Measurements from ENCODE around the gene CCKAR. TPM values are rescaled to one million over a fixed set of nuclear protein-coding genes. Genes with fewer than 3 reads are reported as not detected.

Gene CCKAR
- total RNA-seq (not detected), polyA plus RNA-seq (not detected)

GRCh38 chr4:26490111-26490959, at the start of gene CCKAR:
TSS of gene CCKAR (minus strand) at chr4:26490484. CDS start at chr4:26490267, 217 bp downstream.
- Mint-ChIP-seq H3K36me3 (no peaks in the 10 kb centered on the region), H3K9me3 (peaks cover 0 to 3% (median 0%) of the 10 kb centered on the region in 8 donors), H3K4me3 (no peak within 1 kb of the TSS), H3K4me1 (no peaks in the 10 kb centered on the region), H3K27me3 (peaks cover 5 to 16% of the 10 kb centered on the region in 2 donors), H3K27ac (no peak within 1 kb of the TSS)
- ChIA-PET CTCF (ENCODE audit: partially characterized antibody) (no interaction called here), POLR2A (ENCODE audit: partially characterized antibody) (no interaction called here)
- no peaks in the 10 kb centered on the region for H3K27me3 ChIP-seq (ENCODE audit: insufficient read depth, low read length)
- DNase-seq: no peak
- H3K4me1 ChIP-seq (ENCODE audit: insufficient read depth, low read length): no peaks in the 10 kb centered on the region
- no peak within 1 kb of the TSS for H3K4me3 ChIP-seq (ENCODE audit: low read length in 2 of 2)
- H3K27ac ChIP-seq (ENCODE audit: low read depth, low read length): no peak within 1 kb of the TSS
- no peaks in the 10 kb centered on the region for H3K36me3 ChIP-seq (ENCODE audit: insufficient read depth, low read length)
- no peaks in the 10 kb centered on the region for H3K9me3 ChIP-seq (ENCODE audit: control insufficient read depth in 1 of 2, low read length in 2 of 2)
- intact Hi-C loops (cut with micrococcal nuclease): no loop called here

- no peak overlapping the region for H3K4me3 Mint-ChIP-seq
- Histone ChIP-seq H3K9me3 (ENCODE audit: control insufficient read depth in 1 of 2, low read length in 2 of 2) (no peaks in the 10 kb centered on the region), H3K4me1 (ENCODE audit: insufficient read depth, low read length) (no peaks in the 10 kb centered on the region), H3K36me3 (ENCODE audit: insufficient read depth, low read length) (no peaks in the 10 kb centered on the region), H3K27ac (ENCODE audit: low read depth, low read length) (no peak overlapping the region), H3K4me3 (ENCODE audit: low read length in 2 of 2) (no peak overlapping the region), H3K27me3 (ENCODE audit: insufficient read depth, low read length) (no peaks in the 10 kb centered on the region)
- no peaks in the 10 kb centered on the region for H3K36me3 Mint-ChIP-seq
- intact Hi-C loops (cut with micrococcal nuclease): no loop called here
- no peak for DNase-seq
- no peak overlapping the region for H3K27ac Mint-ChIP-seq
- POLR2A ChIA-PET (ENCODE audit: partially characterized antibody): no interaction called here
- H3K9me3 Mint-ChIP-seq: peaks cover 0 to 3% (median 0%) of the 10 kb centered on the region in 8 donors
- H3K27me3 Mint-ChIP-seq: peaks cover 0 to 1% of the 10 kb centered on the region in 2 donors
- CTCF ChIA-PET (ENCODE audit: partially characterized antibody): no interaction called here
- H3K4me1 Mint-ChIP-seq: no peaks in the 10 kb centered on the region
Observed at GRCh38 chr4:26533685-26534084, 43.4 kb upstream of the CCKAR start.

DNA sequence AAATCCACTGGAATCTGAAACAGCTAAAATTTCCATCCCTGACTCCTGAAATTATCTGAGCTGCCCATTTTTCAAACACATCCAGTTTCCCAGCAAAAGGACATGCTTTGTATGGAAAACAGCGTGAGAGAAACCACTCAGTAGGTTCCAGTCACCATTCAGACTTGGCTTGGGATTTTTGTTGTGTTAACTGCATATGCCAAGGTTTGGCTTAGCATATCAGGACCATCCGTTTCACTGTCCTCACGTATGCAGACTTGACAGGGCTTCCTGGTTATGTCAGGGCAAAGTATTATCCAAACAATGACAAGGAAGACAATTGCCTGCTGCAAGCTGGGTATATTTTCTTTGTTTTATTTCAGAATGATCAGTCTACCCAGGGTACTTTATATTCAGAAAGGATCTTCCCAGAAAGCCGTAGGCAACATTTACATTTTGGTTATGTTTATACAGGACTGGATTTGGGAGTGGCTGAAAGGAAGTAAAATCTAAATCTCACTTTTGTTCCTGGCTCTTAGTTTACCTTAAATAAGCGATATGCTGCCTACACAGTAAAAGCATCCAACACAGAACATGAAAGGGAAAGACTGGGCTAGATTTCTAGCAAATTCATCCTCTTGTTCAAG, 41.3 kb upstream of the CCKAR start:
- Mint-ChIP-seq H3K4me1 (no peaks in the 10 kb centered on the region), H3K36me3 (no peaks in the 10 kb centered on the region), H3K27me3 (peaks cover 0 to 1% of the 10 kb centered on the region in 2 donors), H3K4me3 (no peak overlapping the region), H3K9me3 (peaks cover 0 to 3% (median 0%) of the 10 kb centered on the region in 8 donors), H3K27ac (no peak overlapping the region)
- intact Hi-C loops (cut with micrococcal nuclease): no loop called here
- Histone ChIP-seq H3K27me3 (ENCODE audit: insufficient read depth, low read length) (no peaks in the 10 kb centered on the region), H3K36me3 (ENCODE audit: insufficient read depth, low read length) (no peaks in the 10 kb centered on the region), H3K4me3 (ENCODE audit: low read length in 2 of 2) (no peak overlapping the region), H3K9me3 (ENCODE audit: control insufficient read depth in 1 of 2, low read length in 2 of 2) (no peaks in the 10 kb centered on the region), H3K27ac (ENCODE audit: low read depth, low read length) (no peak overlapping the region), H3K4me1 (ENCODE audit: insufficient read depth, low read length) (no peaks in the 10 kb centered on the region)
- ChIA-PET POLR2A (ENCODE audit: partially characterized antibody) (no interaction called here), CTCF (ENCODE audit: partially characterized antibody) (no interaction called here)
- no peak for DNase-seq

GRCh38 chr4:26530099-26530498, 39.8 kb upstream of the CCKAR start:
- H3K4me1 ChIP-seq (ENCODE audit: insufficient read depth, low read length): no peaks in the 10 kb centered on the region
- intact Hi-C loops (cut with micrococcal nuclease): no loop called here
- H3K27ac Mint-ChIP-seq: no peak overlapping the region
- no peaks in the 10 kb centered on the region for H3K4me1 Mint-ChIP-seq
- no peaks in the 10 kb centered on the region for H3K27me3 ChIP-seq (ENCODE audit: insufficient read depth, low read length)
- no peaks in the 10 kb centered on the region for H3K36me3 Mint-ChIP-seq
- no peak overlapping the region for H3K4me3 ChIP-seq (ENCODE audit: low read length in 2 of 2)
- no peak overlapping the region for H3K4me3 Mint-ChIP-seq
- no peak overlapping the region for H3K27ac ChIP-seq (ENCODE audit: low read depth, low read length)
- no peaks in the 10 kb centered on the region for H3K9me3 ChIP-seq (ENCODE audit: control insufficient read depth in 1 of 2, low read length in 2 of 2)
- no peaks in the 10 kb centered on the region for H3K36me3 ChIP-seq (ENCODE audit: insufficient read depth, low read length)
- DNase-seq: no peak
- ChIA-PET CTCF (ENCODE audit: partially characterized antibody) (no interaction called here), POLR2A (ENCODE audit: partially characterized antibody) (no interaction called here)
- peaks cover 0 to 3% (median 0%) of the 10 kb centered on the region in 8 donors for H3K9me3 Mint-ChIP-seq
- H3K27me3 Mint-ChIP-seq: peaks cover 0 to 1% of the 10 kb centered on the region in 2 donors

GRCh38 chr4:26529479-26529878, 39.2 kb upstream of the CCKAR start:
- intact Hi-C loops (cut with micrococcal nuclease): no loop called here
- Histone ChIP-seq H3K4me1 (ENCODE audit: insufficient read depth, low read length) (no peaks in the 10 kb centered on the region), H3K9me3 (ENCODE audit: control insufficient read depth in 1 of 2, low read length in 2 of 2) (no peaks in the 10 kb centered on the region), H3K4me3 (ENCODE audit: low read length in 2 of 2) (no peak overlapping the region), H3K27me3 (ENCODE audit: insufficient read depth, low read length) (no peaks in the 10 kb centered on the region), H3K36me3 (ENCODE audit: insufficient read depth, low read length) (no peaks in the 10 kb centered on the region), H3K27ac (ENCODE audit: low read depth, low read length) (no peak overlapping the region)
- DNase-seq: no peak
- no peak overlapping the region for H3K4me3 Mint-ChIP-seq
- H3K9me3 Mint-ChIP-seq: peaks cover 0 to 3% (median 0%) of the 10 kb centered on the region in 8 donors
- POLR2A ChIA-PET (ENCODE audit: partially characterized antibody): no interaction called here
- H3K36me3 Mint-ChIP-seq: no peaks in the 10 kb centered on the region
- H3K27me3 Mint-ChIP-seq: peaks cover 0 to 1% of the 10 kb centered on the region in 2 donors
- H3K4me1 Mint-ChIP-seq: no peaks in the 10 kb centered on the region
- CTCF ChIA-PET (ENCODE audit: partially characterized antibody): no interaction called here
- no peak overlapping the region for H3K27ac Mint-ChIP-seq

DNA sequence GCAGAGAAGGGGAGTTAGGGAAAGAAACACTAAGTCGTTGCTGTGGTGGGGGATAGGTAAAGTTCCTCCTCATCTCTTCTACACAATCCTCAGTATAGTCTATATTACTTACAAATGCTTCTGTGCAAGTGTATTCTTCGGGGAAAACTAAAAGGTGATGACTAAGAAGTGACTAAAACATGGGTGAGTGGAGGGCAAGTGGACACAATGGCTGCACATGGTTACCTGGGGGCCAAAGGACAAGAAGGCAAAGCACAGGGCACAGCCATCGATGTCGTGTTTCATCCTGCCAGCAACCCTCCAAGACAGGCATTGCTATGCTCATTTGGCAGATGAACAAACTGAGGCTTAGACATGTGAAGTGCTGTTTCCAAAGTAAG, 35.5 kb upstream of the CCKAR start:
- H3K36me3 Mint-ChIP-seq: no peaks in the 10 kb centered on the region
- CTCF ChIA-PET (ENCODE audit: partially characterized antibody): no interaction called here
- no peak for DNase-seq

GRCh38 chr4:26525136-26525770, 35.0 kb upstream of the CCKAR start:
- Histone ChIP-seq H3K27ac (ENCODE audit: low read depth, low read length) (no peak overlapping the region), H3K36me3 (ENCODE audit: insufficient read depth, low read length) (no peaks in the 10 kb centered on the region), H3K4me3 (ENCODE audit: low read length in 2 of 2) (no peak overlapping the region), H3K4me1 (ENCODE audit: insufficient read depth, low read length) (no peaks in the 10 kb centered on the region), H3K9me3 (ENCODE audit: control insufficient read depth in 1 of 2, low read length in 2 of 2) (no peaks in the 10 kb centered on the region), H3K27me3 (ENCODE audit: insufficient read depth, low read length) (no peaks in the 10 kb centered on the region)
- no peak overlapping the region for H3K4me3 Mint-ChIP-seq
- H3K36me3 Mint-ChIP-seq: no peaks in the 10 kb centered on the region
- no peak for DNase-seq
- intact Hi-C loops (cut with micrococcal nuclease): no loop called here
- CTCF ChIA-PET (ENCODE audit: partially characterized antibody): no interaction called here
- H3K9me3 Mint-ChIP-seq: peaks cover 0 to 3% (median 0%) of the 10 kb centered on the region in 8 donors
- peaks cover 5% of the 10 kb centered on the region in 2 donors for H3K27me3 Mint-ChIP-seq
- POLR2A ChIA-PET (ENCODE audit: partially characterized antibody): no interaction called here
- H3K27ac Mint-ChIP-seq: no peak overlapping the region
- no peaks in the 10 kb centered on the region for H3K4me1 Mint-ChIP-seq

More for the DNA sequence above, 35.5 kb upstream of the CCKAR start:
- POLR2A ChIA-PET (ENCODE audit: partially characterized antibody): no interaction called here
- no peaks in the 10 kb centered on the region for H3K9me3 ChIP-seq (ENCODE audit: control insufficient read depth in 1 of 2, low read length in 2 of 2)
- no peaks in the 10 kb centered on the region for H3K4me1 Mint-ChIP-seq
- intact Hi-C loops (cut with micrococcal nuclease): no loop called here
- H3K4me1 ChIP-seq (ENCODE audit: insufficient read depth, low read length): no peaks in the 10 kb centered on the region
- H3K27me3 ChIP-seq (ENCODE audit: insufficient read depth, low read length): no peaks in the 10 kb centered on the region
- no peak overlapping the region for H3K4me3 Mint-ChIP-seq
- peaks cover 4 to 5% of the 10 kb centered on the region in 2 donors for H3K27me3 Mint-ChIP-seq
- H3K36me3 ChIP-seq (ENCODE audit: insufficient read depth, low read length): no peaks in the 10 kb centered on the region
- no peak overlapping the region for H3K27ac ChIP-seq (ENCODE audit: low read depth, low read length)
- H3K27ac Mint-ChIP-seq: no peak overlapping the region
- H3K9me3 Mint-ChIP-seq: peaks cover 0 to 3% (median 0%) of the 10 kb centered on the region in 8 donors
- no peak overlapping the region for H3K4me3 ChIP-seq (ENCODE audit: low read length in 2 of 2)

Measured in CD4-positive, alpha-beta memory T cell (primary cell).